Loucy (cell line): ENCODE measurements around the gene KLF13.

Source experiments
- EZH2phosphoT487 ChIP-seq: fragments of 200-600 bp; IDR thresholded peaks from 2 replicates; pipeline ENCODE4 v1.6.1; 2018; ENCODE audit warnings: antibody characterized with exemption, mild to moderate bottlenecking, moderate library complexity, borderline replicate concordance
- TF ChIP-seq, protein P1 (sequence below): fragments of 200-600 bp; sonication (generic); conservative IDR thresholded peaks from 2 replicates; pipeline ENCODE4 v1.5.1; 2014; ENCODE audit warnings: mild to moderate bottlenecking, antibody characterized with exemption, low read length

DNA sequence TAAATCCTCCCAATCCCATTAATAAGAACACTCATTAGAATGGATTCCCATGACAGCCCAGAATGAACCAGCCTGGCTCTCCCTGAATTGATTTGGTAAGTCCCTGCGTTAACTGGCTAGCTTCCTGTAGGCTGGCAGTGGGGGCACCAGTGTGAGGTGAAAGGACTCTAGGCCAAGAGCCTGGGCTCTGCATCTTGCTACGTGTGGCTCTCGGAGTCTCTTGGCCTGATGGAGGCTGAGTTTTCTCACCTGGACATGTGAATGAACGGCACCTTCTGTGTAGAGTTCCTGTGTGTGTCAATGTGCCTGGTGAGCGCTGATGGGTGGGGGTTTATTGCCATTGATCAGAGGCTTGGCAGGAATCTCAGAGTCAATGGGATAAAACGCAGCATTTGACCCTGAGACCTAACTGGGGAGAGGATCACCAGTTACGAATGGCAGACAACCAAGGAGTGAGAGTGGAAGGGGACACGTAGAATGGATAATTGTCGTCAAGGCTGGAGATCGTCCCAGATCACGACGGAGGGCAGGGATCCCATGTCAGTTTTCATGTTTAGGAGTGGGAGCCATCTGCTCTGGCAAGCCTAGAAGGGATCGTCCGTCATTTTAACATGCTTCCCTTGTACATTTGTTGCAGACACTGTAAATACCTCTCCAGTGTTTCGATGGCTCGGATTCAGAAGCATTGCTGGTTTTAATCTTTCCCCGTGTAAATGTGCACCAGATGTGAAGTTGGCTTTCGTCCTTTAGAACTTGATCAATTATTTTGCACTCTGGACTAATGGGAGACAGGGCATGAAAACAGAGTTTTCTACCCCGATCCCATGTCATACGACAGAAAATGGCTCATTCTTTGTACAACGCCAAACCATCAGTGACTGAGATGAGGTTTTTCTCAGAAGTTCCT, 9.0 kb upstream of the KLF13 start:
- TF ChIP-seq EZH2phosphoT487: no peak
- TF ChIP-seq, protein P1, sequence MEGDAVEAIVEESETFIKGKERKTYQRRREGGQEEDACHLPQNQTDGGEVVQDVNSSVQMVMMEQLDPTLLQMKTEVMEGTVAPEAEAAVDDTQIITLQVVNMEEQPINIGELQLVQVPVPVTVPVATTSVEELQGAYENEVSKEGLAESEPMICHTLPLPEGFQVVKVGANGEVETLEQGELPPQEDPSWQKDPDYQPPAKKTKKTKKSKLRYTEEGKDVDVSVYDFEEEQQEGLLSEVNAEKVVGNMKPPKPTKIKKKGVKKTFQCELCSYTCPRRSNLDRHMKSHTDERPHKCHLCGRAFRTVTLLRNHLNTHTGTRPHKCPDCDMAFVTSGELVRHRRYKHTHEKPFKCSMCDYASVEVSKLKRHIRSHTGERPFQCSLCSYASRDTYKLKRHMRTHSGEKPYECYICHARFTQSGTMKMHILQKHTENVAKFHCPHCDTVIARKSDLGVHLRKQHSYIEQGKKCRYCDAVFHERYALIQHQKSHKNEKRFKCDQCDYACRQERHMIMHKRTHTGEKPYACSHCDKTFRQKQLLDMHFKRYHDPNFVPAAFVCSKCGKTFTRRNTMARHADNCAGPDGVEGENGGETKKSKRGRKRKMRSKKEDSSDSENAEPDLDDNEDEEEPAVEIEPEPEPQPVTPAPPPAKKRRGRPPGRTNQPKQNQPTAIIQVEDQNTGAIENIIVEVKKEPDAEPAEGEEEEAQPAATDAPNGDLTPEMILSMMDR: no peak
